Activated CD8-positive, alpha-beta memory T cell treated with anti-CD3 and anti-CD28 coated beads, Interleukin-2, amount 50 U/mL, for 48 hours (primary cell): Measurements from ENCODE around the gene CHST10.
"Not testable (repeated sequence)": the region's sequence is repeated elsewhere in the genome, so short reads cannot be mapped to it uniquely, and the experiment has no call there.

Experiments used
- DNase-seq: peaks from one replicate; pipeline ENCODE4 v3.0.0-alpha.2; 2020

CHST10 gene

GRCh38 chr2:100392715-100393114 lies 24.8 kb downstream of the CHST10 start:
- no peak for DNase-seq

- DNase-seq = no peak
Measured at GRCh38 chr2:100391735-100392515, 25.5 kb downstream of the CHST10 start.

GRCh38 chr2:100390001-100390940 lies 27.2 kb downstream of the CHST10 start:
- DNase-seq = no peak

- DNase-seq = no peak
Measured at GRCh38 chr2:100388703-100389102, 28.8 kb downstream of the CHST10 start.

GRCh38 chr2:100383954-100384353 lies 33.5 kb downstream of the CHST10 start:
- no peak for DNase-seq

GRCh38 chr2:100383306-100383705 lies 34.2 kb downstream of the CHST10 start:
- DNase-seq = no peak

GRCh38 chr2:100381240-100381639 lies 36.2 kb downstream of the CHST10 start:
- peak; percentile 93 for DNase-seq

GRCh38 chr2:100380681-100381080 lies 36.8 kb downstream of the CHST10 start:
- no peak for DNase-seq

GRCh38 chr2:100376836-100377235 lies 40.6 kb downstream of the CHST10 start:
- DNase-seq = no peak

- DNase-seq = no peak
Measured at GRCh38 chr2:100367163-100367562, 50.3 kb downstream of the CHST10 start.

- DNase-seq = no peak
Measured at GRCh38 chr2:100365434-100365833, 52.0 kb downstream of the CHST10 start.

- not testable (repeated sequence) for DNase-seq
Measured at GRCh38 chr2:100362269-100362668, 55.2 kb downstream of the CHST10 start.

GRCh38 chr2:100359576-100359975 lies 57.9 kb downstream of the CHST10 start:
- no peak for DNase-seq

GRCh38 chr2:100358554-100358953 lies 58.9 kb downstream of the CHST10 start:
- no peak for DNase-seq

- DNase-seq = no peak
Measured at GRCh38 chr2:100352521-100352920, 64.9 kb downstream of the CHST10 start.

GRCh38 chr2:100350661-100351185 lies 66.7 kb downstream of the CHST10 start:
- DNase-seq = no peak

- not testable (repeated sequence) for DNase-seq
Measured at GRCh38 chr2:100345144-100345543, 72.3 kb downstream of the CHST10 start.

GRCh38 chr2:100344433-100344832 lies 73.0 kb downstream of the CHST10 start:
- no peak for DNase-seq

- DNase-seq = not testable (repeated sequence)
Measured at GRCh38 chr2:100342466-100342865, 75.0 kb downstream of the CHST10 start.
